Measurements from ENCODE around the gene ABCG8.

The ABCG8 gene

DNA sequence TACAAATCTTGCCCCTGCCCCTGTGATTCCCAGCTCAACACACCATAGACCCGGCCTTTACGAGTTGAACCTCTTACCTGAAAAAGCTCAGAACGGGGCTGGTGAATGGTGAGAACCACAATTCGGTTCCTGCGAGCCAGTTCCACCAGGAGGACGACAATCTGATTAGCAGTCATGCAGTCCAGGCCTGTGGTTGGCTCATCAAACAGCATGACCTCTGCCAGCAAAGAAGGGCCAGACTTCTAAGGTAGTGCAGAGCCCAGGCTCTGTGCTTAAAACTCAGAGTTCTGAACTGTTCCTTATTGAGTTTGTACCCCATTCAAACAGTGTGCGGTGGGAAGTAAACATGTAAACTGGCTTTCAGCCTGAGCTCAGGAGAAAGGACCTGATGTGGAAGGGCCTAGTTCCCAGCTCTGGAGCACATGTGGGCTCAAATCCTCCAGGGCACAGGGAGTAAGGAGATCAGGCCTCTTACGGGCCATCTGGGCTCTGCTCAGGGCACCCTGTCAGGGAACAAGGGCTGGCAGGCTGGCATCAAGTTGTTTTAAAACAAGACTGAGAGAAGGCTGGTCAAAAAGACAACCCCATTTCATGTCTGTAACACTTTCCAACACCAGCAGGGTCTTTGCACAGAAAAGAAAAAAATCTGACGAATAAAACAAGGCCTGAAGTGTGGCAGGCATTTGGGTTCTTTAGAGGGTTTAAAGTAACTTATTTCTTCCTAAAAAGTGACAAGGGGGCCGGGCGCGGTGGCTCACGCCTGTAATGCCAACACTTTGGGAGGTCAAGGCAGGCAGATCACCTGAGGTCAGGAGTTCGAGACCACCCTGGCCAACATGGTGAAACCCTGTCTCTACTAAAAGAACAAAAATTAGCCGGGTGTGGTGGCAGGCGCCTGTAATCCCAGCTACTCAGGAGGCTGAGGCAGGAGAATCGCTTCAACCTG is 12.2 kb upstream of the ABCG8 start:
- no peak for DNase-seq

DNA sequence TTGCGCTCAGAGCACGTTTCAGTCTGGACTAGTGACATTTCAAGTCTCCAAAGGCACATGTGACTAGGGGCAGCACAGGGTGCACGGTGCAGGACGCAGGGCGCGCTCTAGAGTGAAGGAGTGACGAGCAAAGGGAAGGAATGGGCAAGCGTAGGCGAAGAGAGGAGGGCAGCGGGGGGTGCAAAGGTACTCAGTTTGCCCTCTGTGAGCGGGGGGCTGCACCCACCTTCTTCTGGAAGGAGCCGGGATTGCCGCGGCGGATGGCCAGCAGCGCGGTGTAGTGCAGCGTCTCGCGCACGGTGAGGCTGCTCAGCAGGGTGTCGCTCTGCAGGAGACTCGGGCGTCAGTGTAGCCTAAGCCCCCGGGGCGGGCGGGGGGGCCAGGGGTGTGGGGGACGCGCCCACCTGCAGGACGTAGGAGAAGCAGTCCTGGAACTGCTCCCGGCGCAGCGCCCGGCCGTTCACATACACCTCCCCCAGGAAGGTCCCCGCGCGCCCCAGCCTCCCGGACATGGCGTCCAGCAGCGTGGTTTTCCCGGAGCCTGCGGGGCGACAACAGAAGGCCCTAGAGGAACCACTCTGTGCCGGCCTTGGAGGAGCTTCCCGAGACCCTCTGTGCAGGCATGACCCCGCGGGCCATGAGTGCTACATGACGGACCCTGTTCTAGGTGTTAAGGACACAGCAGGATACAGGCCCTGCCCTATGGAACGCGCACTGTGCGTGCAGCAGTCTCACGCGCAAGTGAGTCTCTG is 7.1 kb upstream of the ABCG8 start:
- peak; percentile 45 for DNase-seq

DNA sequence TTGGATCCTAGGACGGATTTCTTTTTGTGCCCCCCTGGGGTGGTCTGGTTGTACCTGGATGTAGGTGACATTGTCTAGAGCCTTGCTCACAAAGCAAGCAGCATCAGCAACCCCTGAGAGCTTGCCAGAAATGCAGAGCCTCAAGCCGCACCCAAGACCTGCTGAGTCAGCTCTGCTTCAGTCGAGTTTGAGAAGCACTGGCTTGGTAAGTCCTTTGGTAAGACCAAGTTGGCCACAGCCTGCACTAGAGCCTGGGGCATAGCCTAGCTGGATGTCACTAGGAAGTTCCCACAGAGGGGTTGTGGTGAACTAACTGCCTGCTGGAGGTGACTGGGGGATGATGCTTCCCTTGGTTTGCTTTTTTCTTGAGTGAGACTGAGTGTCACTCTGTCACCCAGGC is 6.3 kb upstream of the ABCG8 start:
- no peak for DNase-seq

DNA sequence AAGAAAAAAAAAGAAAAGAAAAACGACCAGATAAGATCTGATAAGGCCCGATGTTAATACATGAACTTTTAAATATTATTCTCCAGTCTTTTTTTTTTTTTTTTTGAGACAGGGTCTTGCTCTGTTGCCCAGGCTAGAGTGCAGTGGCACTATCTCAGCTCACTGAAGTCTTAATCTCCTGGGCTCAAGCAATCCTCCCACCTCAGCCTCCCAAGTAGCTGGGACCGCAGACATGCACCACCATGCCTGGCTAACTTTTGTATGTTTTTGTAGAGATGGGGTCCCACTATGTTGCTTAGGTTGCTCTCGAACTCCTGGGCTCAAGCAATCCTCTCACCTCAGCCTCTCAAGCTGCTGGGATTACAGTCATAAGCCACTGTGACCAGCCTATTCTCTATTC is 1.7 kb upstream of the ABCG8 start:
- no peak for DNase-seq

DNA sequence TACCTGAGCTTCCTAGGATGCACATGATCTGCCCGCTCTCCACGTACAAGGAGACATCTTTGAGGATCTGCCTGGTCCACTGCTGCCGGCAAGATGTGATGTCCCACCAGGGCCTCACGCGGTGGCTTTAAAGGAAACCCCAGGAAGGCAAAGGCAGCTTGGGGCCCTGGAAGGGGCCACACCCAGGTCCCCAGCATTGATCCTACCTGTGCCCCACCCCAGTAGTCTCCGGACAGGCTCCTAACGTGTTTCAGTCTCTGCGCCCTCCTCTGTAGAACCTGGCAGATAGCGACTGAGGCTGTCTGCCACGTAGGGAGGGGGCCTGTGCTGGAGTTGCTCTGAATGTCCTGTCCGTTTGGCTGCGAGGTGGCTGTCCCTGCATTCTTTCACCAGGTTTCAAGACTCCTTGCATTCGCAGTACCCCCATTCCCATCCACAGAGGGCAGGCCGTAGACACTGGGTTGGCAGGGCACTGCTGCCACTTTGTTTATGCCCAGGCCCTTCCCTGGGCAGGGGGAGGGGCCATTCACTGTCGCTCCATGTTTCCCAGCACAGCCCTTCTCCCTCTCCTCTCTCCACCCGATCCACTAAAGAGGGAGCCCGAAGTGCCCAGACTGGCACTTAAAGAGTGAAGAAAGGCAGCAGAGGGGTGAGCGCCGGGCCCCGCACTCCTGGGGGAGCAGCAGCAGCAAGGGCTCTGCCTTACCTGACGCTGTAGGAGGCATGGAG is 776 bp upstream of the ABCG8 start:
- DNase-seq, result no peak

DNA sequence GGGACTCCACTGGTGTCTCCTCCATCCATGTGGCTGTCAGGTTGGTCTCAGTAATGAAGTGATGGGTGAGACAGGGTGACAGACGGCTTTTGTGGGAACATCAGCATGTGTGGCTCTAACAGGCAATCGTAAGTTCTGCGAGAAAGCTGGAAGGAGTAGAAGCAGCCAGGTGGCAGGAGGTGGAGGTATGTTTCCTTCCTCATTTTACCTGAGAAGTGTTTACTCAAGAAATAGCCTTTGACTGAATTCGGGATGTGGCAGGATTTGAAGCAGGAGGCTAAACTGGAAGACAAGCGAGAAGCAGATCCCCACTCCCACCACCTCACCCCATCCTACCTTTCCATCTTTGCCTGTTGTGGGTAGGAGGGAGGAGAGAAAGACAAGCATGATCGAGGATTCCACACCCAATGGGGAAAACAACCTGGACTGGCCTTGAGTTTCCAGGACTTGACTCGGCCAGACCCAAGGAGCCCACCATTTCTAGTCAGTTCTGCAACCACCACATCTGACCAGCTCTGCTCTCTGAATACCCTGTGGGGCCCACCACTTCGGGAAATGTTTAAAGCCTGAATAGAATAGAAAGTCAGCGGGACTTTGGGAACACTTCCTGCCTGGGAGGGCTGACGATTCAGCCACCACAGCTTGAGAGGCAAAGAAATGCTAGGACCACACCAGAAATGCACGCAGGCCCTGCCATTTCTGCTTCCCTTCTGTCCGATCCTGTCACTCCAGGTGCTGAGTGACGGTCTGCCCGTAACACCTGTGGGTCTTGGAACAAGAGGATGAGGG is 1.2 kb downstream of the ABCG8 start:
- no peak for DNase-seq

DNA sequence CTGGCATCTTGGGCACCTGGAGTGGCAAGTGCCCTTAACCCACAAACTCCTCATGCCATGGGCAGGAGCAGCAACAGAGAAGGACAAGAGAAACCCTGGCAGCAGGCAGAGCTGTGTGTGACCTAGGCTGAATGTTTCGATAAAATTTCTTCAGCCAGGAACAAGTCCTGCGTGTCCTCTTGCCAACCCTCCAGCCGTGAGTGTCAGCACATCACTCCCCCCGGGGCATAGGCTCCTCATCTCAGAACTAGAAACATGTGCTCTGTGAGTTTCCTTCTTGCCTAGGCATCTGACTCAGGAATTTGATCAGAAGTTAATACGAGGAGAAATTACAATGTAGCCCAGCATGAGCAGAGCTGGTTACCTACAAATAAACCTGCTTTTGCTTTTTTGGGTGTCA is 2.2 kb downstream of the ABCG8 start:
- no peak for DNase-seq

DNA sequence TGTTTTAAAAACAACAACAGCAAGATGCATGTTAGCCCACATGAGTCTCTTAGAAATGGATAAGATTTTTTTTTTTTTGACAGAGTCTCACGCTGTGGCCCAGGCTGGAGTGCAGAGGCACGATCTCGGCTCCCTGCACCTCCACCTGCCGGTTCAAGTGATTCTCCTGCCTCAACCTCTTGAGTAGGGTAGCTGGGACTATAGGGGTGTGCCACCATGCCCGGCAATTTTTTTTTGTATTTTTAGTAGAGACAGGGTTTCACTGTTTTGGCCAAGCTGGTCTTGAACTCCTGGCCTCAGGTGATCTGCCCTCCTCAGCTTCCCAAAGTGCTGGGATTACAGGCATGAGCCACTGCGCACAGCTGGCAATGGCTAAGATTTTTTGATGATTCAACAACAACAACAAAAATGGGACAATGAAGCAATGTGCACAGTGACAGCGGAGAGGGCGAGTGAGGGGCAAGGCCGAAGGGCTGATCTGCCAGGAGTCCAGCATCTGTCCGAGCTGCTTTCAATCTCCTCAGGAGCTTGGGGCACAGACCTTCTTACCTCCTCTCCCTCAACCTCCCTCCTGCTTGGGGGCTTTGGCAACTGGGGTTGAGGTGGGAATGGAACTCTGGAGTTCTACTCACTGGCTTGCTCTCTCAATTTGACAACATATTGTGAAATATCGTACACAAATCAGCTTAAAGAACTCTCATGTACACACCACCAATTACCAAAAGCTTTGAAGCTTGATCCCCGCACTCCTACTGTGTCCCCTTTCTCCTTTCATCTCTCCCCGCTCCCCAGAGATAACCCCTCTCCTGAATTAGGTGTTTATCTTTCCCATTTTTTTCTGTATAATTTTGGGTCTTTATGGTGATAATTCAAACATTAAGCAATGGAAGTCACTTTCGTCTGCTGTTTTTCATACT is 3.4 kb downstream of the ABCG8 start:
- no peak for DNase-seq

DNA sequence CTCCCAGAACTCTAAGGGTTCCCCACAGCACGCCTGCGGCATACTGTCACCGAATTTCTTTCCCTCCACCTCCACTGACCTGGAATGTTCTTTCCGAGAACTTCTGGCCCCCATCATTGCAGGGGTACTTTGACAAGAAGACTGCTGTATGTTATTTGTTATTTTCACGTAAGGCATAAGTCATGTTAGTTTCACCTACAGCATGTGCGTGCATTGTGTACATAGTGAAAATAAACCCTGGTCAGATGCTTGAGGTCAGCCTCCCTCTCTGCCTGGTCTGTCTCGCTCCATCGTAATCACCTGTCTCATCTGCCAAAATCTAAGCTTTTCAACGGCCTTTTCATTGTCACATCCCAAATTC is 4.1 kb downstream of the ABCG8 start:
- DNase-seq, result no peak

DNA sequence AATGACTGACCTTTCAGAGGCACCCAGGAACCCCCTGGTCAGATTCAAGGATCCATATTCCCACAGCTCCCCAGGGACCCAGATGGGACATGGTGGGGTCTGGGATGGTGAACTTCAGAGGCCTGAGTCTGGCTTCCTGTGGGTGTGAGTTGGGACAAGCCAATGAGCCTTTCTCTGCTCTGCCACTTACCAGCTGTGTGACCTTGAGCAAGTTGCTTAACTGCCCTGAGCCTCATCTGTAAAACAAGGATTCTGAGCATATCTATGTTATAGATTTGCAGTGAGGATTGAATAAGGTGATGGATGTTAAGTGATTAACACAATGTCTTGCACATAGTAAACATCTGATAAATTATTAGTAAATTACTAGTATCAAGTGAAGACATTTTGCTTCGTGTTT is 6.4 kb downstream of the ABCG8 start:
- no peak for DNase-seq

DNA sequence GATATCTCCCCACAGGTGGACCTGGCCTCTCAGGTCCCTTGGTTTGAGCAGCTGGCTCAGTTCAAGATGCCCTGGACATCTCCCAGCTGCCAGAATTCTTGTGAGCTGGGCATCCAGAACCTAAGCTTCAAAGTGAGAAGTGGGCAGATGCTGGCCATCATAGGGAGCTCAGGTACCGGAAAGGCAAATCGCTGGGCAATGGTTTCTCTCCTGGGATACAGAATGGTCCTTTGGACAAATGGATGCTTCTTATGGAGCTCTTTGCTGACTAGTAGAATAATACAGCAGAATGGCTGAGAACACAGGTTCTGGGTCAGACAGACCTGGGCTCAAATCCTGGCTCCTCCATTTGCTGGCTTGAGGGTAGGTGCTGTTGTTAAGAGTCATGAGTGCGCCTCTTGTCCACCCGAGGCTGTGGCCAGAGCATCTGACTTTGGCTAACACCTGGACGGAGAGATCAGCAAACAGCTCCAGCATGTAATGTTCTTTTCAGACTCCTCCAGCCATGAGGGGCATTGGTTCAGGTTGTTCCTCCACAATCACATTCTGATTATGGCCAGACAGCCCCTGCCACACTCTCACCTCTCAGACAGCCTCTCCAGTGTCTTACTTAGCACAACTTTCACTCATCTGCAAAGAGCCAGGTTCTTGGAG is 7.5 kb downstream of the ABCG8 start:
- no peak for DNase-seq

DNA sequence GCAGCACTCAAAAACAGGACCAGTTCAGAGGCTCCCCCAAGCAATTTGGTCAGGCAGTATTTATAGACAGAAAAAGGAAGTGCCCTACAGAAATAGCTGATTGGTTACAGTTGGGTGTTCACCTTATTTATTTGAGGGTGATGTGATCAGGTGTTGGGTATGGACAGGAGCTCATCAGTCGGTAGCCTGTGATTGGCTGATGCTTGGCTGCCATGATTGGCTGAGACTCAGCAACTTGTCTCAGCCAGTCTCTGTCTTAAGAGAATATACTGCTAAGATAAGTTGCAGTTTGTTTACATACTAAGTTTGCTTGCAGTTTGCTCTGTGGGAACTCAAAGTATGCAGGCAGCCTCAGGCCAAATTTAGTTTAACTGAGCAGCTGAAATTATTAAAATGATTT is 9.4 kb downstream of the ABCG8 start:
- no peak for DNase-seq

DNA sequence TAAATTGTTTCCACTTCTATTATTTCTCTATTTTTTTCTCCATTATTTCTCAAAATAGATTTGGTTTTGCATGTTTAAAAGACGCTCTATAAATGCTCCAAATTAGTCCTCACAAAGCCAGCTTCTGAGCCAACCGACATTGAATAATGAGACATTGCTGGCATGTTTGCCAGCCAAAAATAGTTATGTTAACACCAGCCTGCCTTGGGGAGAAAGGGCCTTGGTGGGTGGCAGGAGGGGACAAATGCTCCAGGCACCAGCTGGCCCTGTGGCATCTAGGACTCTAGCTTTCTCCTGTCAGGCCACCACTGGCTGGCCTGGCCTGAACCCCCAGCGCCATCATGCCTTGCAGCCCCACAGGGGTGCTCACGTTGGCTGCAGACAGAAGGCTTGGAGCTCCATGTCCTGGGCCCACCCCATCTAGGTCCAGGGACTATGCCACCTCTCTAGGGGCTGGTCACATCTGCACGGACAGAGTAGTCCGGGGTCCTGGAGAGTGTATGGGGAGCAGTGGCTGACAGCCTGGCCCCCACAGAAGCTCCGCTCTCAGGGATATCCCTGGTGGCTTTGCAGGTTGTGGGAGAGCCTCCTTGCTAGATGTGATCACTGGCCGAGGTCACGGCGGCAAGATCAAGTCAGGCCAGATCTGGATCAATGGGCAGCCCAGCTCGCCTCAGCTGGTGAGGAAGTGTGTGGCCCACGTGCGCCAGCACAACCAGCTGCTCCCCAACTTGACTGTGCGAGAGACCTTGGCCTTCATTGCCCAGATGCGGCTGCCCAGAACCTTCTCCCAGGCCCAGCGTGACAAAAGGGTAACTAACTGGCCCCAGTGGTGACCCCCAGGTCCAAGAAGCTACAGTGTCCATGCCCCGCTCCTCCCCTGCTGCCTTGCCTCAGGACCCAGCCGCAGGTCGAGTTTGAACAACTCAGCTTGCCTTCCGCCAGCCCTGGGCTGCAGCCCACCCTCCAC is 12.5 kb downstream of the ABCG8 start:
- DNase-seq, result no peak

DNA sequence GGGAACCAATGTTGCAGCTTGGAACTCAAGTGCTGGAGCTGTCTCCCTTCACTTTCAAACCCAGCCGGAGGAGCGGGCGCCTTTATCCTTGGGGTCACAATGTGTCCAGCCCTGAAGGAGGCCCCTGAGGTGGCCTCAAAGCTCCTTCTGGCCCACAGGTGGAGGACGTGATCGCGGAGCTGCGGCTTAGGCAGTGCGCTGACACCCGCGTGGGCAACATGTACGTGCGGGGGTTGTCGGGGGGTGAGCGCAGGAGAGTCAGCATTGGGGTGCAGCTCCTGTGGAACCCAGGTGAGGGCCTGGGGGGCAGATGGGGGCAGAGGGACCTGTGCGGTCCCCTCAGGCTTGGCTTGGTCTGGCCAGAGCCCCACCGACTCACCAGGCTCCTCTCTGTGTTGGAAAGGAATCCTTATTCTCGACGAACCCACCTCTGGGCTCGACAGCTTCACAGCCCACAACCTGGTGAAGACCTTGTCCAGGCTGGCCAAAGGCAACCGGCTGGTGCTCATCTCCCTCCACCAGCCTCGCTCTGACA is 13.5 kb downstream of the ABCG8 start:
- DNase-seq, result no peak

DNA sequence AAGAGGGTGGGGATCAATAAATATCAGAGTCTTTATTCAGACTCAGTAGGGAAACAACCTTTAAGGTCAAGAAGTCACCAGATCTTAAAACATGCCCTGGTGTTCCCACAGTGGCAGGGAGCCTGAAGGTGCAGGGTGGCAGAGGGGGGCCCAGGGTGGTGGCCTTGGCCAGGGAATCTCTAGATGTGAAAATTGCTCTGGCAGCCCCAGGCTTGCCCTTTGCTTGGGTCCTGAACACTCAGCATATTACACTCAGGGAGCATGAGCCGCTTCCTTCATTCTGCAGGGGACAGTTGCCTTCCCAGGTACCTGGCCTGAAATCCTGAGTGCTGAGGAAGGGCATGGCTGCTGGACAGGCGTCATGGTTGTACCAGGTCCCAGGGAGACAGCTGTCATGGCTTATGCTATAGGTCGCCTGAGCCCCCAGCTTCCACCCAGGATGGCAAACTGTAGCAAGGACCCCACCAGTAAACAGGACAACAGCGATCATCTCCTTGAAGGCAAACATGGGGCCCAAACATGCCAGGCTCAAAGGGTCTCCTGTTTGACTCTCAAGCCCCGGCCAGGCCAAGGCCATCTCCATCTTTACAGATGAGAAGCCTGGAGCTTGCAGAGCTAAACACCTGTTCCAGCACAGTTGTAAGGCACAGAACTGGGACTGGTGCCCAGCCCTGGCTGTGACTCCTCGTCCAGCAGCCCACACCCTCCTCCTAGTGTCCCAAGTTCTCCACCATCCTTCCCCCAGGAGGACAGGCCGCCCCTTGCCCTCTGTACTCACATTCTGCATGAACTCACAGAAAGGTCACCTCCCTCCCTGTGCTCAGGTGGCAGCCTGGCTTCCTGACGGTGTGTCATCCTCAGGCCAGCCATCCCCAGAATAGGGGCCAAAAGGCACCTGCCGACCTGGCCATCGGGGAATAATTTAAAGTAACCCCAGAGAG is 14.6 kb downstream of the ABCG8 start:
- no peak for DNase-seq

DNA sequence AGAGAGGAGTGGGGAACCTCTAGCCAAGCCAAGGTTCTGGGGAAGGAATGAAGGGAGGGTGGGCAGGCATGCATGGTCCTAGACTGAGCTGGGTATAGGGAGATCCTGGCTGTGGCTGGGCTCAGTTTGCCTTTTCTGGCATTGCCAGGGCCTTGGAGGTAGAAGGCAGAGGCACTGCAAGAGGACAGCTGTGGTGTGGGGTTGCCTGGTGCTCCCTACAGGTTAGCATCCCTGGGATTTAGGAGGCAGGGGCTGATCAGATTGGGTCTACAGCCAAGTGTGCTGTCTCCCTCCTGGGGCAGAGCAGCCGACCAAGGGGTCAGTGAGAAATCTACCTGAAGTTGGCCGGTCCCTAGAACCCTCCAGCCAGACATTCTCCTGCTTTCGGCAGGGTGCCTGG is 15.9 kb downstream of the ABCG8 start:
- no peak for DNase-seq

DNA sequence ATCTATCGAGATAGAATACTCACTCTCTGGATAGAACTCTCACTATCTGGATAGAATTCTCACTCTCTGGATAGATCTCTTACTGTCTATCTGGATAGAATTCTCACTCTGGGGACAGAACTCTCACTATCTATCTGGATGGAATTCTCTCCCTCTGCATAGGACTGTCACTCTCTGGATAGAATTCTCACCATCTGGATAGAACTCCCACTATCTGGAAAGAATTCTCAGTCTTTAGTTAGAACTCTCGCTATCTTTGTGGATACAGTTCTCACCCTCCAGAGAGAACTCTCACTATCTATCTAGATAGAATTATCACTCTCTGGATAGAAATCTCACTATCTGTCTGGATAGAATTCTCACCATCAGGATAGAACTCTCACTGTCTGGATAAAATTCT is 16.5 kb downstream of the ABCG8 start:
- no peak for DNase-seq

DNA sequence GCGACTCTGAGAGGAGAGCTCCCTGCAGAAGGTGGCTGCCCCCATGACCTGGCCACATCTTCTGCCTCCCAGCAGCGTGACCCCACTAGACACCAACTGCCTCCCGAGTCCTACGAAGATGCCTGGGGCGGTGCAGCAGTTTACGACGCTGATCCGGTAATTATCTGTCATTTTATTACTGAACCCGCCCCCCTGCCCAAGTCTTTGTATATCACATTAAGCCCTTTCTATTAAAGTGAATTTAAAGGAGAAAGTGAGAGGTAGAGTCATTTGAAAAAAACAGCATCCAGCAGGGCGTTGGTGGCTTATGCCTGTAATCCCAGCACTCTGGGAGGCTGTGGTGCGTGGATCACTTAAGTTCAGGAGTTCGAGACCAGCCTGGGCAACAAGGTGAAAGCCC is 33.4 kb downstream of the ABCG8 start:
- DNase-seq, result no peak
